HG02973 (cell line): ENCODE results near the gene SFXN3.
"Not testable (repeated sequence)": the region's sequence is repeated elsewhere in the genome, so short reads cannot be mapped to it uniquely, and the experiment has no call there.

ENCODE experiments used
- ATAC-seq: cut with Tn5 transposase; IDR thresholded peaks from one replicate; pipeline ENCODE4 v1.9.1; 2021; ENCODE audit warnings: moderate library complexity; ENCODE audit not compliant: unreplicated experiment

SFXN3 gene

DNA sequence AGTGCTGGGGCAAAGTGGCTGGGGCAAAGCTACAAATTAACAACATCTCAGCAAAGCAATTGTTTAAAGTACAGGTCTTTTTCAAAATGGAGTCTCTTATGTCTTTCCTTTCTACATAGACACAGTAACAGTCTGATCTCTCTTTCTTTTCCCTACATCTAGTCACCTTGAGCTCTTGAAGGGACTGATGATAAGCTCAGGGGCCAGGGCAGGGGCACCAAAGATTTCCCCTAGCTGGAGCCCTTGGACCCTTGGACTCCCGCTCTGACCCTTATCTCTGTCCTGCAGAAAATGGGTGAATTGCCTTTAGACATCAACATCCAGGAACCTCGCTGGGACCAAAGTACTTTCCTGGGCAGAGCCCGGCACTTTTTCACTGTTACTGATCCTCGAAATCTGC is 3.4 kb downstream of the SFXN3 start:
- ATAC-seq: not testable (repeated sequence)

DNA sequence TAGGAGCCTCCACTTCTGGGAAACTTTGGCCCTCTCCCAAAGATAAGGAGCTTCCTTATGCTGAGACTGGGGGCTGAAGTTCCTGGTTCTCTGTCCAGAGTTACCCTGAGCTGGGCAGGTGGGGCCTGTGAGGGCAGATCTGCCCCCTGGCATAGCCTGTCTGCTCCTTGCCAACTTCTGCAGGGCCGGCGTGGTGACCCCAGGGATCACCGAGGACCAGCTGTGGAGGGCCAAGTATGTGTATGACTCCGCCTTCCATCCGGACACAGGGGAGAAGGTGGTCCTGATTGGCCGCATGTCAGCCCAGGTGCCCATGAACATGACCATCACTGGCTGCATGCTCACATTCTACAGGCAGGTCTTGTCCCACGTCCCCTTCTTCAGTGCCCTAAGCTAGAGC is 4.3 kb downstream of the SFXN3 start:
- no peak for ATAC-seq

DNA sequence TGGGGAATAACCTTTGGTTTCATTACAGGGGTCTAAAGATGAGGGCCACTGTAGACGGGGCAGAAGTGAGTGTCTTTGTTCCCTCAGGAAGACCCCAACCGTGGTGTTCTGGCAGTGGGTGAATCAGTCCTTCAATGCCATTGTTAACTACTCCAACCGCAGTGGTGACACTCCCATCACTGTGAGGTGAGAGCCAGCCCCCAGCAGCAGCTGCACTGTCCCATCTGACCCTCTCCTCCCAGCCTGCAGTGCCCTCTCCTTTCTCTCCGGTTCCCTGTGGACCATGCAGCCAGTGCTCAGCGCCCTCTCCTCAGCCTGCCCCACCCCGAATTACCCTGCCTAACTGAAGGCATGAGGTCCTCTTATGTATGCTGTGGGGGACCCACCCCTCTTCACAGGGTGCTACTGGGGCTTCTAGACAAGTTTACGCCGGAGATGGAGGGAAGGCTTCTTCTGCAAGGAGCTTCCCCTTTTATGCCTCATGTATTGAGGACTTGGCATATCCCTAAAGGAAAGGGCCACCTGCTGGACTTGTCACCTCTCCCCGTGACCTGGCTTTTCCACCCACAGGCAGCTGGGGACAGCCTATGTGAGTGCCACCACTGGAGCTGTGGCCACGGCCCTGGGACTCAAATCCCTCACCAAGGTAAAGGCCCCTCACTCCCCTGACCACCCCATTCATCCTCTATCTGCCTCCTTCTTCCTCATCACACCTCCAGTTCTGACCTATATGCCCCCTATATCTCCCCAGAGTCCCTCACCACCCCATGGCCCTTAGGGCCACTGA is 5.1 kb downstream of the SFXN3 start:
- ATAC-seq: no peak

DNA sequence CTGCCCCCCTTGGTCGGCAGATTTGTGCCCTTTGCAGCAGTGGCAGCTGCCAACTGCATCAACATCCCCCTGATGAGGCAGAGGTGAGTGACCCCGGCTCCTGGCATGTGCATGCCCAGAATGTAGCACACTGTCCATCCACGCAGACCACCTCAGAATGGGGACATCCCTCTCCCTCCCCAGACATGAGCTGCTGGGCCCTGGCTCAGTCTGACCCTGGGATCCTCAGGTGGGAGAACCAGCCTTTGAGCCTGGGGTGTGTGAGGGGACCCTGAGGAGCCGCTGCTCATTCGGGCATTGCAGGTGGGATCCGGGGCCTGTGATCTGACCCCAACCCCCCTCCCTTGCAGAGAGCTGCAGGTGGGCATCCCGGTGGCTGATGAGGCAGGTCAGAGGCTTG is 5.7 kb downstream of the SFXN3 start:
- no peak for ATAC-seq

DNA sequence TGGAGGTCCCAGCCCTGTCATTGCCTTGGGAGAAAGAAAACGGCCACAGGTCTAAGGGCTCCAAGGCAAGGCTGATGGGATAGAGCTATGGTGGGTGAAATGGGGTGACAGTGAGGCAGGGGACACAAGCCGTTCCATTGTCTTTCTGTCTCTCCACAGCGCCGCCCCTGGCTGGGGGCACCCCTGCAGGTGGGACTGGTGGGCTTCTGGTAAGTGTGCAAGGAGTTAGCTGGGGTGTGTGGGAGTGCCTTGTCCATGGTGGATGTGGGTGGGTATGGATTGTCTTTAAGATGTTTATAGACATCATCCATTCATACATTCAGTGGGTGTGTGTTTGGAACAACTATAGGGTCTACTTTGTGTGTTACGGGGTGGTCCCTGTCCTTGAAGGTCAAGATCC is 7.5 kb downstream of the SFXN3 start:
- no peak for ATAC-seq

DNA sequence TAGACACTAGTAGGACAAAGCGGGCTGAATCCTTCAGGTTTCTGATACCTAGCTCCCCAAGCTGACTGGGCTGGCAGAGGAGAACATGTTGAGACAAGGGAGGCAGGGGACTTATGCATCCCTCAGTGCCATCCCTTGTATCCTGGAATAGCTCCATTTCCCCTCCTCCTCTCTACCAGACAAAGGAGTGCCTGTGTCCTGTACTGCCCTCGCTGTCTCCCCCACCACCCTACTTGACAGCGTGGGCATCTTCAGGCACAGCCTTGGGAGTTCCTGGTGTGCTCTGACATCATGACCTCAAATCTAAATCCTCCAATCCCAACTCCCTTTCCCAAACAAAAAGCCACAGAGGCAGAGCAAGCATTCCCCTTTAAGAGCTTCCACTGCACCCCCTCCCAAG is 9.0 kb downstream of the SFXN3 start:
- ATAC-seq: no peak

DNA sequence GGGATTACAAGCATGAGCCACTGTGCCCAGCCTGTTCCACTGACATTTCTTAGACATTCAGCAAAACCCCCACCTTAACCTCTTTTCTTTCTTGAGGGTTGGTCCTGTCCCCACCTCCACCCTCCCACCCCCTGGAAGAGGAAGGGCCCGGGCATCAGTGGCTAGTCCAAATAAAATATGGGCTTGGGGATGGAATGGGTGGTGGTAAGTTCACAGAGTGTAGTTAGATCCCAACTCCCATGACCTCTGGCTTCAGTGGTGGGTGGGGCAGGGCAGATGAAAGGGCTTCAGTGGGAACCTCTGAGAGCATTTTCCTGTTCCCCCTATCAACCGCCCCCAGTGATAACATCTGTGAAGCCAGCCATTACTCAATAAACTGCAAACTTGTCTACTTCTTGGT is 9.8 kb downstream of the SFXN3 start:
- ATAC-seq: no peak

DNA sequence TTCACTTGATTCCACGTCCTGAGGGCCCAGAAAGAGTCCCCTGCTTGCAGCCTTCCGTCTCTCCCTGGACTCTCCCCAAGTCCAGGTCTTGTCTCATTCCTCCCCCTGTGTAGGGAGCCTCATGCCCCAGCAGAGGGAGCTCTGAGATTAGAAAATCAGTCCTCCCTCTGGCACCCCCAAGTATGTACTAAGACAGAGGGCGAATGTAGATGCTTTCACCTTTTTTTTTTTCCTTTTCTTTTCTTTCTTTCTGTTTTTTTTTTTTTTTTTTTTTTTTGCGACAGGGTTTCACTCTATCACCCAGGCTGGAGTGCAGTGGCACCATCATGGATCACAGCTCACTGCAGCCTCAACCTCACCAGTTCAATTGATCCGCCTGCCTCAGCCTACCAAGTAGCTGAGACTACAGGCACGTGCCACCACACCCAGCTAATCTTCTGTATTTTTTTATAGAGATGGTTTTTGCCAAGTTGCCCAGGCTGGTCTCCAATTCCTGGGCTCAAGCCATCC is 10.3 kb downstream of the SFXN3 start:
- ATAC-seq: peak; percentile 58

DNA sequence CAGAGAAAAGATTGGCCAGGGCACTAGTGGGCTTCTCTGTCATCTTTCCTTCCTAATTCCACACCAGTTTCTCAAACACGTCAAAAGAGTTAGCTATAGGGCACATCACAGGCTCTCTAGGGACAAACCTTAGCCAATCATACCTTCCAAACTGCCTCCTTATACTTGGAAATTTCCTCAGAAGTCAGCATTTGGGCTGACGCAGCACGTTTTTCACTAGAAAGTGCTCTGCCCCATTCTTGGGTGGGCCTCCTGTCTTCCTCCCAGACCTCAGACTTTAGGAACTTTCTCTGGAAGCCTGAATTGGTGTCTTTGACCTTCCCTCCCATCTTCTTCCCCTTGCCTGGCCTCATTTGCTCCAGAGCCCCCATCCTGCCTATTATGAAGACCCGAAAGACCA is 11.1 kb downstream of the SFXN3 start:
- no peak for ATAC-seq

DNA sequence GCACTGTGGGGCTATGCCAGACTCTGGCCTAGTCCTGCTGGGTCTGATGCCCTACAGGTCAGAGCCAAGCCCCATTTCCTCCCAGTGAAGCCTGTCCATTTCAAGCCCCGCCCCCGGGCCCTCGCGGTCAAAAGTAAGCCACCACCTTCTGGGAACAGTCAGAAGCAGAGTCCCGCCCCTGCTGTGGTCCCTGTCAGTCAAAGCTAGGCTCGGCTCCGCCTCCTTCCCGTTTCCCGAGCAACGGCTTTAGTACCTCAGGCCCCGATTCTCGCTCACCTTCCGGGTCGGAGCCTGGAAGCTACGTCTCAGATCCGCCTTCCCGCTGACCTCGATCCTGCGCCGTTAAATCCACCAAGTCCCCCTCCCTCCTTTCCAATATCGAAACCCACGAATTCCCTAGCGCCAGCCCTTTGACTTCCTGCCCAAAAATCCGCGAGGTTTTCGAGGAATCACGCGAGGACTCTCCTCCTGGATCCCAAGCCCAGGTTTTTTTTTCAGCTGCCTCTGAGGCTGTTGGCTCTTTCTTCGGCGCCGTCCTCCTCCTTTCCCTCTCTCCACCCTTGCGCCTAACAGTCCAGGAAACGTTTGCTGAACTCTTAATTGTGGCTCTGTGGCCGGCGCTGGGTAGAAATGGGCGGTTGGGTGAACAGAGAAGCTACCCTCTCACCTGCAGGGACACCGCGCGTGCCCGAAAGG is 11.8 kb downstream of the SFXN3 start:
- peak; percentile 92 for ATAC-seq

DNA sequence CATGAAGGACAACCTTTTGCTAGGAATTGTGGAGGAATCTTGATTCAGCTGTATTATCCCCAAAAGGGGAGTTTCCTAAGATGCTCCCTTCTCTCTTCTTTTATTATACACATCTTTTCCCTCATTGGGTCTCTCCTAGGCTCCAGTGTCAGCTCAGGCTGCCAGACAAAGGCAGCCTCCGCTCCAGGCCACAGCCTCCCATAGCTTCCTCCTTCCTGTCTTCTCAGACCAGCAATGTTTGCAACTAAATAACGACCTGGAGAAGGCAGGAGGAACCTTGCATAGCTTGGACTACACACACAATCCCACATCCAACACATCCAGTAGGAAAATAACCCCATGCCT is 12.3 kb downstream of the SFXN3 start:
- ATAC-seq: no peak

DNA sequence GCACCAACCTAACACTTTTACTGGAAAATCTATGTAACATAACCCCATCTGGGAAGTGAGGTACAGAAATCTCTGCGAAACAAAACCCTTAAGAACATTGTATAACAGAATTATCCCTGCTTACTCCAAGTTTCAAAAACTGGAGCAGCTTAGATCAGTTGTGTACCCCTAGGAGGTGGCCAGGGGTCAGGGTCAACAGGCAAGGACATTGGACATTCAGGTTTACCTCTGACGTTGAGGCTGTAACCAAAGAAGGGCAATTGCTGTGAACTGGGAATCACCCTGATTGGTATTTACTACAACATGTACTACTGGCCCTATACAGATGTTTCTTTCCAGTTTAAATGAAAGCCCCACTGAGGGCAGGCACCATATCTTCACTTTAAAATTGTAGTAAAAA is 13.1 kb downstream of the SFXN3 start:
- ATAC-seq: no peak

DNA sequence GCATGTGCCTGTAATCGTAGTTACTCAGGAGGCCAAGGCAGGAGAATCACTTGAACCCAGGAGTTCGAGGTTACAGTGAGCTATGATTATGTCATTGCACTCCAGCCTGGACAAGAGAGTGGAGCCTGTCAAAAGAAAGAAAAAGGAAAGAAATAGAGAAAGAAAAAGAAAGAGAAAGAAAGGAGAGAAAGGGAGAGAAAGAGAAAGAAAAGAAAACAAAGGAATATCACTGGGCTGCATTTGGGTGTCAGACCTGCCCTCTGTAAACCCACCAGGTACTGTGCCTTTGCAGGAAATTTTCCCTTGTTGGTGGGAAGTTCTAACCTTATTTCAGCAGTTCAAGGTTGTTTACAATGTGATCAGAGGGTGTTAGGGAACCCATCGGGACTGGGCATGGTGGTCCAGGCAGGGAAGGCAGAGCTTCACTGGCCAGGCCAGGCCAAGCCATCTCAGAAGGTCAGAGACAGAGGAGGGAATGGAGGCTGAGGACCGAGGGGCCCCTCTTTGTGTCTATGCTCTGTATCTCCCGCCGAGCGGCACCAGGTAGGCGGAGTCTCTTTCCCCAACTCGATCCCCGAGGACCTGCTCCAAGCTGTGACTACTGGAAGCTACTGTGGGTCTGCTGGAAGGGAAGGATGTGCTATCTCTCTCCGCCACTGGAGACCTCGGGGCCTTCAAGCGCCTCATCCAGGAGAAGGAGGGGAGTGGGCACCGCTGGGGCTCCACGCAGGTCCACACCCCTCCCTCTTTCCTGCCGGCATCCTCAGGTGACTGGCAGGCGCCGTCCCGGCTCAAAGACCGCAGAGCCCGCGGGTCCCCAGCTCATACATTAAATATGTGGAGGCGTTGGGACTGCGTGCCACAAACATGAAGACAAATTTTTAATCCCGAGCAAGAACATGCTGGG is 15.6 kb downstream of the SFXN3 start:
- no peak for ATAC-seq

DNA sequence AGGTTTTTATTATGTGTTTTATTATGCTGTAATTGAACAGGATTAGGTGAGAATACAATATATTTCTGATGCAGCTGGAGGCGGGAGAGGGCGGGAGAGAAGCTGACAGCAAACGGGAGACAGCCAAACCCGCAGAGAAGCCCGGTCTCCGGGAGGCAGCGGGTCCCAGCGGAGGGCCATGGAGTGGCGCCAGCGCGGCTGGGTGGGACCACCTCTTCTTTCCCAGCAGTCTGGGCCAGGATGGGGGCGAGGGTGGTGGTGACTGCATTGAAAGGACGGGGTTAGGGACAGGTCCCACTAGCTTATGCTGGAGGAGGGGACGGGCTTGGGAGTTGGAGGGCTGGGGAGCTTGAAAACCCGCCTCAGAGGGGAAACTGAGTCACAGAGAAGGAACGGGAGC is 16.2 kb downstream of the SFXN3 start:
- no peak for ATAC-seq

DNA sequence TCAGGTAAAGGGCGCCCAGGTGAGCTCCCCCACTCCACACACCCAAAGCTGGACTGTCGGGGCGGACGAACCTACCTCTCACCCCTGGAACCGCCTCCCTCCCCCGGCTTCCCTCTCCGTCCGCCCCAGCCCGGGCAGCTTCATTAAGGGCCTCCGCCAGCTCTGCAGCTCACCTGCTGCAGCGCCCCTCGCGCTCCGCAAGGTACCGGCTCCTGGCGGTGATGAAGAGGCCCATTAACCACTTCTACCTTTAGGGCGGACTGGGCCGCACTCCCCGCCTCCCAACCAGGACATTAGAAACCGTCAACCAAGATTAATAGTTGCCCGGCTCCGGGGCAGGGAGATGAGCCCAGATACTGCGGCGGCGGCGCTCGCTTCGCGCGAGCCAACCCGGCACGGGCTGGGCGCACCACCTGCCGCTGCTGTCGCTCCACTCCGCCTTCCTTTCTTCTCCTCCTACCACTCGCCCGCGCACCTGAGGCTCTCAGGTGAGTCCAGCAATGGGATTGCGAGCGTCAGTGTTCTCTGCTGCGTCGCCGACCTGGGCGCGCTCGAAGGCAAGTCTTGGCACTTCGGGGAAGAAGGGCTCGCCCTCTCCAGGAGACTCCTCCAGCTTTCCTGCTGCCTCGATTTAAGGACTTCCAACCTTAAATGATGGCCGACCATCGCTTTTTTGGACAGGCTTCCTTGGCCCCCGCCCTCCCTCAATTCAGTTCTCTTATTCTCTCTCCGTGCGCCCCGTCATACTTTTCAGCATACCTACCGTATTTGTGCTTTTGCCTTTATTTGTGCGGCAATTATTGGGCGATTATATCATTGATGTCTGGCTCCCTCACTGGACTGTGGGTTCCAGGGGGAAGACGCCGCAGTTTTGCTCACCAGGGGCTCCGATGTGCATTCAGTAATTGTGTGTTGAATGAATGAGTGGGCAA is 17.2 kb downstream of the SFXN3 start:
- ATAC-seq: no peak

DNA sequence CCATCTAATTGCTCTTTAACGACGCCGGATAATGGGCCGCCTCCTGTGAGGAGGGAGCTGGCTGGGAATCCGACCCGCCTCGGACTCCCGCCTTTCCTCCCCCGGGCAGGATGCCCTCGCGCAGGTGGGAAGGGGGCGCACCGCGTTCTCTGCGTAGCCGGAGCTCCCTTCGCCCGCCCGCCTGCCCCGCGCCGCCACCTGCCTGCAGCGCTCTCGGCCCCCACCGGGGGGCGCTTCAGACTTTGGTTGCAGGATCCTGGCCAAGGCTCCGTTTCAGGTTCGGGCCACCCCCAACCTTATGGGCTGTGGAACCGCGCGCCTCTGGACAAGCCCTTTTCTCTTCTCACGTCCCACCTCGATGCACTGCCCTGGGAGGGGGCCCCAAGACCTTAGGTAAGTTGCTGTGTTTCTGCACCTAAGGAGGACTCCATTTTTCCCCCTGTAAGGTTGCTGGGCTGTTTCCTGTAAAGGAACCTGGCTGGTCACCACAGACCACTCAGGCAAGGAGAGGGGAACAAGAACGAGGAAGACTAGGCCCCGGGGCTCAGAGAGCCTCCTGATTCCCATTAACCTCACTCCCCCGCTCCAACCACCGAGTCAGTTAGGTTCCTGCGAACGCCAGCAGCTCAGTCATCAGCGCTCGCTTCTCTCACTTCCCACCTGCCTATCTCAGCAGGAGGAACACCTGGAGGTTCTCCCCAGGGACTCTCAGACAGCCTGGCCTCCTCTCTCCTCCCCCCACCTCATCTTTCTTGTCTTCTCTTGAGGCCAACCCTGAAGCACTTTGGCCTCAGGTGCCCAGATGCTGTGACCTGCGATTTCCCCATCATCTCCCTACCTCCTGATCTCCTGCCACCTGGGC is 19.4 kb downstream of the SFXN3 start:
- ATAC-seq: no peak

DNA sequence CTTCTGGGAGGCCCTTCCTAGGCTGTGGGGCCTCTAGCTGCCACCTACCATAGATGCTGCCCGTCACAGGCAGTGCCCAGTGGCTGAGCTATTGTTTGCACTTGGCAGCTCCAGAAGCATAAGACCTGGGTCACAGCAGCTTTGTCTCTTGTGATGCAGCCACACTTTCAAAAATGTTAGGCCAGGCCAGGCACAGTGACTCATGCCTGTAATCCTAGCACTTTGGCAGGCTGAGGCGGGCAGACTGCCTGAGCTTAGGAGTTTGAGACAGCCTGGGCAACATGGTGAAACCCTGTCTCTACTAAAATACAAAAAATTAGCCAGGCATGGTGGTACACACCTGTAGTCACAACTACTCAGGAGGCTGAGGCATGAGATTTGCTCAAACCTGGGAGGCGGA is 21.3 kb downstream of the SFXN3 start:
- ATAC-seq: no peak

DNA sequence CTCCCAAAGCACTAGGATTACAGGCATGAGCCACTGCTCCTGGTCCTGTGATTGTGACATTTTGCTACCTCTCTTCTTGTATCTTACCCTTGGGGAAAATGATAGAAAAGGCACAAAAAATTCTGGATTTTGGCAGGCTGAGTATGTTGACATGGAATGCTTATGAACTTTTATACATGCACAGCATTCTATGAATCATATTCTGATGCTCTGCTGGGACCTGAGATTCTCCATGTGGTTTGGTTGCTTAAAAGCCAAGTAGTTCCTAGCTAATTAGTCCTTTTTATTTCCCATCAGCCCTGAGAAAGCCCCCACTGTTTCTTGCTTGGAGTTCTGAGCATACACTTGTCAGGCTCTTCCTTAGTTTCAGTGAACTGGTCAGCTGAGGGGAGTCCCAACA is 22.5 kb downstream of the SFXN3 start:
- no peak for ATAC-seq

DNA sequence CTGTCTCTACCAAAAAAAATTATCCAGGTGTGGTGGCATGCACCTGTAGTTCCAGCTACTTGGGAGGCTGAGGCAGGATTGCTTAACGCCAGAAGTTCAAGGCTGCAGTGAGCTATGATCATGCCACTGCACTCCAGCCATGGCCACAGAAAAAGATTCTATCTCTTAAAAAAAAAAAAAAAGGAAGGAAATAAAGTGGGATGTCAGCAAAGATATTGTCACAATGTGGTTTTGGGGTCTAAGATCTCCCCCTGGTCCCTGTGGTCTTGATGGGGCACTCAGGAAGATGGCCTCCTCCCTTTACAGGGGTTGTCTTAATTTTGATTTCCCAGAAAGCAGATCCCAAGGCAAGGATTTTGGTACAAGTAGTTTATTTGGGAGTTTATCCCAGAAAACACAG is 23.3 kb downstream of the SFXN3 start:
- no peak for ATAC-seq

DNA sequence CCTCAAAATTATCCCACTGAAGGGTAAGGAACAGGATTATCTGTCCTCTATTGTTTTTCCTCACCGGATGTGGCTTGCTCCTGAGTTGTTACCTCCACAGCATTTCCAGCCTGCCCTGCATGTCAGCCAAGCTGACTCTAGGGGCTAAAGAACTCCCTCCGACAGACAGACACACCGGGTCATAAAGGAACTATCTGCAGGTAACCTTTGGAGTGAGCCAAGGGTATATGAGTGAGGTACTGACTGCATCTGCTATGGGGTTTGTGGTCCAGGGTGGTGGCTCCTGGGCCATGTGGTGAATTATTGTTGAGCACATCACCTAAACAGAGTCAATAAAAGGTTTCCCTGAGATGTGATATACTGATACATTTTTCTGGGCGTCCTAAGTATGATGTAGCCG is 23.8 kb downstream of the SFXN3 start:
- no peak for ATAC-seq
